Head of caudate nucleus (tissue), 42 donors: ENCODE data around the gene SLC25A11.

ENCODE experiments used
- DNase-seq, 42 donors: peaks; one replicate each; pipeline versions ENCODE4 v3.0.0 to v3.0.0-alpha.2; 2020 to 2021; ENCODE audit warnings: mixed read lengths in 7 of 42
- intact Hi-C: fragments of 100-400 bp; cut with DNase I; formaldehyde crosslinking; loops from one replicate; pipeline ENCODE4 v1.15.0; 2022

Gene SLC25A11

GRCh38 chr17:4947411-4948165, 7.7 kb upstream of the SLC25A11 start:
- peak in 36 of 42 donors; percentile 19 to 81 (median 56) for DNase-seq
- intact Hi-C loops: loop anchor here (2.0 kb wide), 1 partner anchor 19 kb away; the partner anchor contains the start of gene SPAG7

GRCh38 chr17:4947010-4947410, 7.2 kb upstream of the SLC25A11 start:
- peak in 1 of 42 donors; percentile 18 for DNase-seq
- intact Hi-C loops: no loop called here

- no peak for DNase-seq
- intact Hi-C loops: no loop called here
Observed at GRCh38 chr17:4946312-4946976, 6.6 kb upstream of the SLC25A11 start.

- no peak for DNase-seq
- intact Hi-C loops: no loop called here
Observed at GRCh38 chr17:4945944-4946280, 6.1 kb upstream of the SLC25A11 start.

- DNase-seq: peak in 41 of 42 donors; percentile 31 to 92 (median 68)
- intact Hi-C loops: no loop called here
Observed at GRCh38 chr17:4945176-4945943, 5.5 kb upstream of the SLC25A11 start.

GRCh38 chr17:4944554-4945175, 4.8 kb upstream of the SLC25A11 start:
- intact Hi-C loops: no loop called here

GRCh38 chr17:4944163-4944553, 4.3 kb upstream of the SLC25A11 start:
- no peak for DNase-seq
- intact Hi-C loops: no loop called here

More at GRCh38 chr17:4944554-4945175, 4.8 kb upstream of the SLC25A11 start:
- no peak for DNase-seq

GRCh38 chr17:4942760-4943508, 3.1 kb upstream of the SLC25A11 start:
- no peak for DNase-seq
- intact Hi-C loops: no loop called here

- intact Hi-C loops: no loop called here
- no peak for DNase-seq
Observed at GRCh38 chr17:4941319-4941610, 1.4 kb upstream of the SLC25A11 start.

- intact Hi-C loops: no loop called here
- peak in 36 of 42 donors; percentile 69 to 95 (median 87) for DNase-seq
Observed at GRCh38 chr17:4940555-4941318, 891 bp upstream of the SLC25A11 start.

GRCh38 chr17:4939546-4939795, 375 bp downstream of the SLC25A11 start:
- DNase-seq: peak in 5 of 42 donors; percentile 23 to 49 (median 40)
- intact Hi-C loops: loop anchor here (5.0 kb wide), 1 partner anchor 138 kb away; the partner anchor contains the start of gene ZFP3

- no peak for DNase-seq
- intact Hi-C loops: loop anchor here (5.0 kb wide), 1 partner anchor 138 kb away; the partner anchor contains the start of gene ZFP3
Observed at GRCh38 chr17:4938688-4939545, 929 bp downstream of the SLC25A11 start.

GRCh38 chr17:4938069-4938491, 1.8 kb downstream of the SLC25A11 start:
- DNase-seq: no peak
- intact Hi-C loops: loop anchor here (5.0 kb wide), 1 partner anchor 139 kb away; the partner anchor contains the start of gene ZFP3

GRCh38 chr17:4937553-4937952, 2.3 kb downstream of the SLC25A11 start:
- DNase-seq: no peak
- intact Hi-C loops: loop anchor here (5.0 kb wide), 1 partner anchor 140 kb away; the partner anchor contains the start of gene ZFP3

GRCh38 chr17:4936436-4936835, 3.4 kb downstream of the SLC25A11 start:
- intact Hi-C loops: loop anchor here (5.0 kb wide), 1 partner anchor 141 kb away; the partner anchor contains the start of gene ZFP3
- no peak for DNase-seq

- no peak for DNase-seq
- intact Hi-C loops: loop anchor here (5.0 kb wide), 1 partner anchor 142 kb away; the partner anchor contains the start of gene ZFP3
Observed at GRCh38 chr17:4935650-4936049, 4.2 kb downstream of the SLC25A11 start.
